Stimulated activated CD8-positive, alpha-beta memory T cell treated with anti-CD3 and anti-CD28 coated beads, Interleukin-4, amount 100 ng/mL, for 24 hours (primary cell): ENCODE measurements around the gene MPO.

Experiments
- DNase-seq: peaks from one replicate; pipeline ENCODE4 v3.0.0-alpha.2; 2020; ENCODE audit warnings: low read depth

MPO gene

GRCh38 chr17:58279016-58279711, 1.6 kb downstream of the MPO start:
- no peak for DNase-seq

DNA sequence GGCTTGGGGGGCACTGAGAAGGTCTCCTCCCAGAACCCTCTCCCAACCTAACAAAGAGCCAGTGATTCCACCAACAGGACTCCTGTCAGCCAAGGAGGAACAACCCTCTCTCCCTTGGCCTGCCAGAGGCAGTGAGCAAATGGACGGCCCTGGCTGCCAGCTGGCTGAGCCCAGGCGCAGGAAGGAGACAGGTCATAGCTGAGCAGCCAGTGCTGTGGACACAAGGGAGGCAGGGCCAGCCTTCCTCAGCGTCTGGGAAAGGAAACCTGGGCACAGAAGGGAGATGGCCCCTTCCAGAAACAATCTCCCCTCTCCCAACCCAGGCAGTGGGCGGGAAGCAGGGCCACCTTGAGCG, 2.1 kb downstream of the MPO start:
- no peak for DNase-seq

GRCh38 chr17:58277802-58278595, 2.7 kb downstream of the MPO start:
- DNase-seq = no peak

DNA sequence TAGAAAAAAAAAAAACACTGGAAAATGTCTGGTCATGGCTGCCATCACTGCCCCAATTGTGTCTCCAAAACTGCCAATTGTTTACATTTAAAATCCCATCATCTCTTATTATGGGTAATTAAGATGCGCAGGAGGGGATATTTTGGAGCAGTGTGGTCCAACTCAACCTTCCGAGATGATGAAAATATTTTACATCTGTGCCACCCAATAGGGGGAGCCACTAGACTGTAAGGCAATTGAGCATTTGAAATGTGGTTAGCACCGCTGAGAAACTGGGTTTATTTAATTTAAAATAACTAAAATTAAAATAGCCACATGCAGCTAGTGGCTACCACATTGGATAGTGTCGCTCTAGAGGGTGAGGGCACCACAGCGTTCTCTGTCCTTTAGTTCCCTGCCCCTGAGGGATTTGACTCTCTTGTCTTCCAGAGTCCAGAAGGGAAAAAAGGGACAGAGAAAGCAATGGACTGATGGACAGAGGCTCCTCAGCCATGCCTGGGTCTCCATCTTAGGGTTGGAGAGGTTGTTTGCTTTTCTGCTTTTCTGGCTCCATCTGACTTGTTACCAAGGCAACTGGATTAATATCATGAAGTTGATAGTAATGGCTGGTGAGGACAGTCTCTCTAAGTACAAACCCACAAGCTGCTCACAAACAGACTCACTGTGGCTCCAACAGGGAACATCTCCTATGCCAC, 3.5 kb downstream of the MPO start:
- DNase-seq = no peak

- DNase-seq = no peak
Observed at GRCh38 chr17:58276423-58276822, 4.3 kb downstream of the MPO start.

DNA sequence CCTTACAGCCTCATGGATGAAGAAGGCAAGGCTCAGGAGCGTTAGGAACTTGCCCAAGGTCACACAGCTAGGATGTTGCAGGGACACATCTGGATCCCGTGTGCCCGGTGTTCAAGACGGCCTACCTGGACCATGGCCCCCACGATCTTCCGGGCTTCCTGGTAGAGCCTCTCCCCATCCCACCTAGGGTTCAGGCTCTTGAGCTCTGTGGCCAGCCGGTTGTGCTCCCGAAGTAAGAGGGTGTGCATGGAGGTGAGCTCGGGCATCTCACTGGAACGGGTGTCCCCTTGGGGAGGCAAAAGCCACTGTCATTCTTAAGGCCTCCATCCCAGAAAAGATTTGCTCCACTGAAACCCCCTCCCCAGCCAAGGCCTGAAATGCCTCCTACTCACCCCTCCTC, 5.3 kb downstream of the MPO start:
- DNase-seq = no peak

GRCh38 chr17:58273453-58274104, 7.2 kb downstream of the MPO start:
- DNase-seq = no peak

- no peak for DNase-seq
Observed at GRCh38 chr17:58272367-58273280, 8.1 kb downstream of the MPO start.

DNA sequence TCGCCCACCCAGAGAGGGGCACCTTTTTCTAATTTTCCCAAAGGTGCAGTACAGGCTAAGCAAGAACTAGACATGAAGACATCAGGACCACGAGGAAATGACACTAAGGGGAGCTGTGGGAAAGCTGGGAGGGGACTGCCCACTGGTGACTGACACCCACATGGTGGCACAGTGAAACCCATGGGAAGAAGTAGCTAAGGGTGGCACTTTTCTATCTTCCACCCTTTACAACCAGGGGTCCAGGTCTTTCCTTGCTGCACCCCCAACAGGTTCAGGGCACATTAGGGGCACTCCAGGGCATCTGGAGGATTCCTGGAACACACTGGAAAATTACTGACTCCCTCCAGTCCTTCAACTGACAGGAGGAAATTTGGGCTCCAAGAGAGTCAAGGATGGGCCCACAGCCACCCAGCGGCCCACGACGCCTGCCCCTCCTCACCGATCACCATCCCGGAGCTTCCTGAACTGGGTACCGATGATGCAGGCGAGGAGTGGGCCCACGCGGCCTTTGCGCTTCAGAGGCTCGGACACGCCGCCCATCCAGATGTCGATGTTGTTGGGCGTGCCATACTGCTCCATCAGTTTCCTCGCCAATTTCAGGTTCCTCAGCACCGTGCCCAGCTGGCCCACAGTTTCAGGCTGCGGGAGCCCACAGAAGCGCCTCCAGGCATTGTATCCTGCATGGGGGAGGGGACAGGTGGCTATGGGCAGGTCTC, 9.4 kb downstream of the MPO start:
- DNase-seq = no peak

- DNase-seq = no peak
Observed at GRCh38 chr17:58270476-58271215, 10.1 kb downstream of the MPO start.

GRCh38 chr17:58269557-58270291, 11.0 kb downstream of the MPO start:
- no peak for DNase-seq

DNA sequence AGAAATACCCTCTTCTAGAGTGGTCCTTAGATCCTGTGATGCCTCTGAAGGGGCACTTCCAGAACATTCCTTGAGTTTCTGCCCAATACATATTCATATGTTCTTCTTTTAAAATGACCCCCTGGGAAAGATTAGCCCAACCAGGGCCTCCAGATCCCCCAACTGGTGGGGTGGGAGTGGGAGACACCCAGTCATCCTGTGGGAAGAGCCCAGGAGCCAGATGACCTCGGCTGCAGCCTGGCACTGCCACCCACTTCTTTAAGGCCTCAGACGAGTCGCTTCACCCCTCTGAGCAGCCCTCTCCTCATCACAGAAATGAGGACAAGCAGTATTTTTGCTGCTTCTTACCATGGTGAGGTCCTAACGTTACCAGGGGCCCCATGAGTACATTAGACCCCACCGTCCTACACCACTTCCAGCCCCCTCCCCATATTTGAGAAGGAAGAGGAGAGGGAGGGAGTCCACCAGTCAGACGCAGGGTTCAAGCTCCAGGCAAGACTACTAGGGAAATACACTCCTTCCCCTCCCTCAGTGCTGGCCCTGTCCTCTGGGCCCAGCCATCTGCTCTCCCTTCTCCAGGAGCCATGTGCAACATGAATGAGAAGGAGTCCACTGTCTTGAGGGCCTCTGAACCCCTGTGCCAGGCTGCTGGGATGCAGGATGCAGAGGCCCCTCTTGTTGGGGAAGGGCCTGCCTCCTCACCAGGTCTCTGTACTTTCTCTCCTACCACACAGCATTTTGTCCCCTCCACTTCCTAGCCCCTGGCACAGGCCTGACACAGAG, 11.8 kb downstream of the MPO start:
- DNase-seq = no peak

GRCh38 chr17:58268326-58268725, 12.4 kb downstream of the MPO start:
- no peak for DNase-seq

DNA sequence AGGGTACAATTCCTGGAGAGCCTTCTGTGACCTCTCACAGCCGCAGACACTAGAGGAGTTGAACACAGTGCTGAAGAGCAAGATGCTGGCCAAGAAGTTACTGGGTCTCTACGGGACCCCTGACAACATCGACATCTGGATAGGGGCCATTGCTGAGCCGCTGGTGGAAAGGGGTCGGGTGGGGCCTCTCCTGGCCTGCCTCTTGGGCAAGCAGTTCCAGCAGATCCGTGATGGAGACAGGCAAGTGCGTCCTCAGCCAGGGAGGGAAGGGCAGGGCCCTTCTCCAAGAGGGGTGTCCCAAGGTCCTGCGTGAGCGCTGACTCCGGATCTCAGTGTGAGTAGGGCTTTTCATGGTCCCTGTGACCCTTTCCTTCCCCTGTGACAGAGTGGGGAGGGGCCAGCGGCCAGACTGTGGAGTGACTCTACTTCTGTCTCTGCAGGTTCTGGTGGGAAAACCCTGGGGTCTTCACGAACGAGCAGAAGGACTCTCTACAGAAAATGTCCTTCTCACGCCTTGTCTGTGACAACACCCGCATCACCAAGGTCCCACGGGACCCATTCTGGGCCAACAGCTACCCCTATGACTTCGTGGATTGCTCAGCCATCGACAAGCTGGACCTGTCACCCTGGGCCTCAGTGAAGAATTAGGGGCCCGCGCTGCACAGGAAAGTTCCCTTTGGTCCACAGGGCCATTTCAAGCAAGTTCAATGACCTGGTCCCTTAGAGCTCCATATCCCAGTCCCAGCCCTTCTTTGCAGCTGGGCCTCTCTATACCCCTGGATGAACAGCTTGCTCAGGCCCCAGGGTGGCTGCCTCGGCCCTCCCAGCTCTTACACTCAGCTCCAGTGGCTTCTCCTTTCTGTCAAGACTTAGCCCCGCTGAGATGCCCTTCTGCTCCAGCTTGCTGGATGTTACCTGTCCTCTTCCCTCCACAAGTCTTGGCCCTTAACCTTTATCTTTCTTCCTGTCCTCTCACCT, 13.1 kb downstream of the MPO start:
- DNase-seq = no peak

- no peak for DNase-seq
Observed at GRCh38 chr17:58265902-58266875, 14.5 kb downstream of the MPO start.

DNA sequence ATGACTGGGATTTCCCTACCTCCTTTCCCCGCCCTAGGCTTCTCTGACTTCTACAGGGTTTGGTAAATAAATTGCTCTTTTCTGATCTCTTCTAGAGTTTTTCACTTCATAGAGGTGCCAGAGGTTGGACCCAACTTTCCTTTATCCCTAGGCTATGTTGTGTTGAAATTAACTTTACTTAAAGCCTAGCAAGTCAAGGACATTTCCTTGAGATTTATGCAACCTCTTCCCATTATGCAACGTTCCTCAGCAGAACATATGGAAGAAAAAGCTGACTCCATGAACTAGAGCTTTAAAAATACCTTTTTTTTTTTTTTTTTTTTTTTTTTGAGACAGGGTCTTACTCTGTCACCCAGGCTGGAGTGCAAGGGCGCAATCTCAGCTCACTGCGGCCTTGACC, 15.5 kb downstream of the MPO start:
- DNase-seq = no peak
